ENCODE results near the gene NEK6.

NEK6 gene

DNA sequence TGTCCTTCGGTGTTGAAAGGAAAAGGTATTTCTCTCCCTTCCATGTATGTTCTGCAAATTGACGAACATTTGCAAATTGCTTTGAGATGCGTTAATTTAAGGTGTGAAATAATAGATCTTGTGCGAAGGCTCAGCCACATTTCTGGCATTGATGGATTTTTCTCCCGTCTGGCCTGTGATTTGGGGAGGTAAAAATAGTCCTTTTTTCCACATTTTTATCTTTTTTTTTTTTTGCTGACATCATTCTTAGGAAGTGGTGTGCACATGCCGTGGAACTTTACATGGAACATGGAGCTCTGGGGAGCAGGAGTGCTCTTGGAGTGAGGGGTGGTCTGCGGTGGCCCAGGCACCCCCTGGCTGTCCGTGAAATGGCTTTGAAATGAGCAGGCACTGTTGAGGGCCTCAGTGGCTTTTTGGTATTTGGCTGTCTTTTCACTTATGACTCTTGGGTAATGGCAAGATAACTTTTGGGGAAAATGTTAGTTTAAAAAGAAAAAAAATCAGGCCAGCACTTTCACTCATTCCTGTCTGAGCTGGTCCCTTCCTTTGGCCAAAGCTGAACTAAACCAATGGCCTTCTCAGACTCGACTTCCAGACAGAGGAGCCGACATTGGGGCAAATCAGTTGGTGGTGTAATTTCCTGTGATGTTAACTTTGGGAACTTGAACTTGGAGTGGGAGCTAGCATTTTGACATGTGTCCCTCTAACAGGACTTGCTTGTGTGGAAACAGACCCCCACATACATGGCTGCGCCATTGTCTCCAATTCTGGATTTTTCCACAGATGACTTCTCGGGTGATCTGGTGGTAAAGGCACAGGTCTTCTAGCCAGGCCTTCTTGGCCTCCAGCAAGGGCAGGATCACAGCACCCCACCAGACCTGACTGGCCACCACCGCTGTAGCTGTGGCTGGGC, 4.2 kb downstream of the NEK6 start:
- DNase-seq (ENCODE audit: low read depth): peak; percentile 12

DNA sequence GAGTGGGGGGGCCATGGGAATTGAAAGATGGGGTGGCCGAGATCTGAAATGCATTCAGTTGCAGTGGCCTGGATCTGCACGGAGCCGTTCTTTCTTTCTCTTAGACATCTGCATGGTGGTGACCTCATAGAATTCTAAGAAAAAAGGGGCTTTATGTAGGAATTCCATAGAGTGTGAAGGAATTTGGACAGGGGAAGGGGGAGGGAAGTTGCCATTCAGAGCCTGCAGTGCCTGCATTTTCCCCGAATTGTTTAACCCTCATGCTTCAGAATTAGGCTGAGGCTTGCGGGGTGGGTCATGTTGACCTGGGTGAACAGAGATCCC, 4.9 kb downstream of the NEK6 start:
- peak; percentile 28 for DNase-seq (ENCODE audit: low read depth)

DNA sequence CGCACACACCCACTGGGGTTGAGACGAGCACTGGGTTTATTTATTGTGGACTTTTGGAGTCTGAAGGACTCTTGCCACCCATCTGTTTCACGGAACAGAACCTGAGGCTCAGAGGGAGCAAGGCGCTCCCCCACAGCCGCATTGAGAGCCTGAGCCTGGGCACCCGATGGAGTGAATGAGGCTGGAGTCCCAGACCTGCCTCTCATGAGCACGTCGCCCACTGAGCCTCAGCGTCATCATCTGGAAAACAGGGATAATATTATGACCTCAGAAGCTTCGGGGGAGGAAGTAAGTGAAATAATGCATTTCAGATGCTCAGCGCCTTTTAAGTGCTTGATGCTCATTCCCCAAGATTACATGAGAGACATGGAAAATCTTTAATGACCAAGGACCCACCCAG, 5.5 kb downstream of the NEK6 start:
- no peak for DNase-seq (ENCODE audit: low read depth)

GRCh38 chr9:124263800-124264426, 6.2 kb downstream of the NEK6 start:
- DNase-seq (ENCODE audit: low read depth): no peak

GRCh38 chr9:124264823-124265233, 7.1 kb downstream of the NEK6 start:
- DNase-seq (ENCODE audit: low read depth): peak; percentile 36

- no peak for DNase-seq (ENCODE audit: low read depth)
These were observed 7.8 kb downstream of the NEK6 start for GRCh38 chr9:124265551-124265950.

DNA sequence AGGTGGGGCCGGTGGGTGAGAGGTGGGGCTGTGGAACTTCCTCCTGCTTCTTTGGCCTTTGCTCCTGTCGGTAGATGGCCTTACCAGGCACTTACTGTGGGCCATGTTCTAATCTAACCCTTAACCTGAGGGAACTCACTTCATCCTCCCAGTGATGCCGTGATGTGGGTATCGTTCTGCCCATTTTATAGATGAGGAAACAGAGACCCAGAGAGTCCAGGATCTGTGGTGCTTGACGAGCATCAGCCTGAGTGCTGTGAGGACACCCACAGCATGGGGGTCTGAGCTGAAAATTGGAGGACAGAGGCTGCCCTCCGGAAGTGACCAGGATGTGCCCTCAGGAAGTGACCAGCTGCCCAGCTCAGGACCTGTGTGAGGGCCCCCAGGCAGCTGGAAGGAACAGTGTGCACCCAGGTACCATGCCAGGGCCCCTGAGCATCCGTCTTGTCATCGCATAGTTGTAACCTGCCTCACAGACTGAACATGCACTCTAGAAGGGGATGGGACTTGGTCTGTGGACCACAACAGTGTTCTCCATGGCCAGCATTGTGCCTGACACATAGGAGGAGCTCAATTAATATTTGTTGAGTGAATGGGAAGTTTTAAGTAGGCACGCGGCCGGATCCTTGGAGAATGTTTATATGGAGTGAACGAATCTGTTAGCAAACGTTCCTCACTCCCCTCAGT, 8.5 kb downstream of the NEK6 start:
- DNase-seq (ENCODE audit: low read depth): no peak

DNA sequence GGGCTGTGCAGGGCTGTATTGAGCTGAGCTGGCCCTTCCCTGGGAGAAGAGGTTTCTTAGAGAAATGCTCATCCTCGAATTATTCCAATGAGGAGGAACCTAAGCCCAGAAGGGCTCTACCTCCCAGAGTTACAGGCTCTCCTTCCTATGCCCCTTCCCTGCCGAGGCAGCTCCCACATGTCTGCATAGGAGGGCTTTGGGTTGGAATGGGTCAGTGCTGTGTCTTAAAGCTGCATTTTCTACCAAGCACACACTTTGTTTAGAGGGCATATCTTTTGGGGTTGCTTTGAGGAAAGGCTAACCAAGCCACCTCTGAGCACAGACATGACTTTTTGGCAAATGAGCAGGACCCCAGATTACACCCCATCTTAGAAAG, 9.1 kb downstream of the NEK6 start:
- DNase-seq (ENCODE audit: low read depth): no peak

DNA sequence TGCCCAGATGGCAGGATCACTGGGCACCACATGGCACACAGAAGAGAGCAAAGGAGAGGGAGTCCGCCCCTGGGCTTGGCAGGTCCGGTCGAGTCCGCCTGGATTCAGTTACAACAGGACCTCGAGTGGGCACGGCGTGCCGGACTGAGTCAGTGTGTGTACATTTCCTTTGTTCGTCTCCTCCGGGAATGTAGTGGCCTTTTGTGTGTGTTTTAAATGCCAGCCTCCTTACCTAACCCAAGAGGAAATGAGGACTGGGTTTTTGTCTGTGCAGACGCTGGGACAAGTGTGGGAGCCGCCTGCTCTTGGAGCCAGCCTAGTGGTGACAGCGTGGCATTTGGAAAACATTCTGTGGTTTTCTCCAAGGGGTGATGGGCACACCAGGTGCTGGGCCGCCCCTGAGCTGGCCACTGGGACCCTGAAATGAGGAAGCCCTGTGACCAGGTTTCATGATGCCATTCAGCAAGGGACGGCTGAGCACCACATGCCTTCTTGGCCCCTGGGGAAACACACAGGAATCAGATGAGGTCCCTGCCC, 9.6 kb downstream of the NEK6 start:
- peak; percentile 58 for DNase-seq (ENCODE audit: low read depth)

- no peak for DNase-seq (ENCODE audit: low read depth)
These were observed 10.5 kb downstream of the NEK6 start for GRCh38 chr9:124268248-124268647.

- DNase-seq (ENCODE audit: low read depth): no peak
These were observed 10.9 kb downstream of the NEK6 start for GRCh38 chr9:124268661-124269060.

- DNase-seq (ENCODE audit: low read depth): no peak
These were observed 11.8 kb downstream of the NEK6 start for GRCh38 chr9:124269556-124269955.

GRCh38 chr9:124270504-124271335, 13.0 kb downstream of the NEK6 start:
- DNase-seq (ENCODE audit: low read depth): no peak

- DNase-seq (ENCODE audit: low read depth): no peak
These were observed 13.9 kb downstream of the NEK6 start for GRCh38 chr9:124271660-124272059.

DNA sequence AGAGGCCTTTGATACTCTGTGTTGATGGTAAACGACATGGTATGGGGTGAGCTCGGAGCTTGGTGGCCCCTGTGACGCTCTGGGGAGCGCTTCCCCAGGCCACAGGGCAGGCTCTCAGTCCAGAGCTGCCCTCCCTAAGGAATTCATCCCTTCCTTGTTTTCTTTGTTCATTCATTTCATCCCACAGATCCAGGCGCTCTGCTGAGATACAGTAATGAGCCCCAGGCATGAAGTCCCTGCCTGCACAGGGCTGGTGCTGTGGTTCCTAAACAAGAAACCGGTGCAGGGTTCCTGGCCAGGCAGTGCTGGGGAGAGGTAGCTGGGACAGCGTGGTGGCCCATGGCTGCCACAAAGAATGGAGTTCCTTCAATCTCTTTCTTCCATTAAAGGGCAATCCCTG, 14.4 kb downstream of the NEK6 start:
- DNase-seq (ENCODE audit: low read depth): no peak

DNA sequence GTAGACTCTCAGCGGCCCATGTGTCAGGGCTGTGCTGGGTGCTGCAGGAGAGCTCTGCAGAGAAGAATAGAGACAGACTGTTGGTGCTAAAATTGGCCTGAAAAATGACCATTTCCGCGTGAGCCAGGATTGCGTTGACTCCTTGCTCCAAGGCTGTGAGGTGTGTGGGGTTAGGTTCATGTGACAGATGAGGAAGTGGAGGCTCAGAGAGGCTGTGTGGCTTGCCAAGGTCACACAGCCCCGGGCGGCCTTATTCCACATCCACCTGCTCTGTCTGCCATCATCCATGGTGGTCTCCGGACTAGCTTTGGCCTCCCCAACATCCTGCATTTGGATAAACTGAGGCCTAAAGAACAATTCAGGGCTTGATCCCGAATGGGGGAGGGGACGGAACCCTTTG, 15.2 kb downstream of the NEK6 start:
- DNase-seq (ENCODE audit: low read depth): no peak

DNA sequence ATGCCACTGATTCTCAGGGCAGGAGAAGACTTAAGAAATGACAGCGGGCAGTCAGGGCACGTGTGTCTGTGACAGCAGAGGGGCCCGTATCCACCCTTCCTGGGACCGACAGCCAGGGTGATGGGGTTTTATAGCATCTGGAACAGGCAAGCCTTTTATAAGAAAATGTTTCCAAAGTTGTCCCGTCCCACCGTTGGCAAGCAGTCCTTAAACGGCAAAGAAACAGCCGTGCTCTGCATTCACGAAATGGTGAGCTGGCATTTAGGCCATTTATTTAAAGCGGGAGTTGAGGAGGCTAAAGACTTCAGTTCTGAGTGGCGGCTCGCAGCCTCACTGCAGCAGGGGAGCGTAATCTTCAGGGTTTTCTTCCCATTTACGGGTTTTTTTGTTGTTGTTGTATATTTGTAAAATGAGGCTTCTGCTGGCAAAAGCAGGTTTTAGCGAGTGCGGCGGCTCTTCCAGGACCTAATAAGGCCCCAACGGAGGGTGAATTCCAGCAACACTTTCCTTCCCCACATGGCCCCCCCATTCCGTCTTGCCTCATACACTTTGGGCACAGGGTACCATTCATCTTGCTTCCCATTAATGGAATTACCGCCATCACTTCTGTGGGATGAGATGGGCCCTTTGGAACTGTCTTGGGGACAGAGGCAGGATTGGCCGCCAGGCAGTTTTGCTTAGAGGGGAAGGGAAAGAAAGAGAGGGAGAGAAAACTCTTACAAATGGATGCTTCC, 15.8 kb downstream of the NEK6 start:
- DNase-seq (ENCODE audit: low read depth): no peak

DNA sequence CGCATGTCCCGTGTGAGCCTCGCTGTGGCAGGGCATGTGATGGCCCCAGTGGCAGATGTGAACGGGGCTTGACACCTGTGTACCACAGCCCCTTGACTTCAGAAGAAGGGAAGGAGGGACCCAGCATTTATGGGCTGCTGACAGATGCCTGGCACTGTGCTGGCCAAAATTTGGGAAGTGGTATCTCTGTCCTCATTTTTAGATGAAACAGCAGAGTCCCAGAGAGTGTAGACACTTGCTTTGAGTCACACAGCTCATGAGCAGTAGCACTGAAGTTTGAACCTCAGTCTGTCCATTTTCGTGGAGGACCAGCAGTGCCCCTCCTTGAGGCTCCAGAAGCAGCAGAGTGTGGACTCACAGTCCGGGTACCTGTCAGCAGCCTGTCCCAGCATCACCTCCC, 16.5 kb downstream of the NEK6 start:
- DNase-seq (ENCODE audit: low read depth): no peak

DNA sequence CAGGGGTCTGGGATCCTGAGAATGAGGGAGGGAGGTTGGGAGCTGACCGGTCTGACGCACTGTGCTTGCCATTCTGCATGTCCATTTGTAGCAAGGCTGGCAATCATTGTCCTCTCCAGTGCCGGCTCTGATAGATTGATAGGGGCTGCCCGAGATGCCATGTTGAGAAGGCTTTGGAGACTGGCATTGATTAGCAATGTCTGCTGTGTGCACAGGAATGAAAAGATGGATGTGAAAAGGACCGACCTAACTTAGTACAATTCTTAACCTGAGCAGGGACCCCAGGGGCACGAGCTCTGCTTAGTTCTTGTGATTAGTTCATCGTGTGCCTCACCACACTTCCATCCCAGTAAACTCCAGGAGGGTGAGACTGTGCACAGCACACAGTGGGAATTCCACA, 17.0 kb downstream of the NEK6 start:
- DNase-seq (ENCODE audit: low read depth): no peak

DNA sequence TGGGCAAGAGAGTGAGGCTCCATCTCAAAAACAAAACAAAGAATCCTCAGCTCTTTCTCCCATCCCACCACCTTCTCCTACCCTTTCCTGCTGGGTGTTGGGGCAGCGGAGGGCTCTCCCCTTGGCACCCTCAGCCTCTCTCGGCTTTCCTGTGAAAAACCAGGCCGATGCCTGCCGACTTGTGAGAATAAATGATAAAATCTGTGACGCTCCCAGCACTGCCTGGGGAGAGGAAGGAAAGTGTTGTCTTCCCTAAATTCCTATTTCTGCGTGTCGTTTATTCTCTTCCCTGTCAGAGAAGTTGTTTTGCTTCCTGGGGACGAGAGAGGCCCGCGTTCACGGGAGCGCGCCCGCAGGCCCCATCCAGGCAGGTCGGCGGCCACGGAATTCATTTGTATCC, 19.7 kb downstream of the NEK6 start:
- DNase-seq (ENCODE audit: low read depth): no peak

GRCh38 chr9:124278054-124278540, 20.3 kb downstream of the NEK6 start:
- DNase-seq (ENCODE audit: low read depth): no peak
